ENCODE measurements around the gene CIDEB. TPM values are rescaled to one million over a fixed set of nuclear protein-coding genes. Genes with fewer than 3 reads are reported as not detected.

Gene CIDEB
- total RNA-seq, 1 experiment from 2014 or later: not detected

DNA sequence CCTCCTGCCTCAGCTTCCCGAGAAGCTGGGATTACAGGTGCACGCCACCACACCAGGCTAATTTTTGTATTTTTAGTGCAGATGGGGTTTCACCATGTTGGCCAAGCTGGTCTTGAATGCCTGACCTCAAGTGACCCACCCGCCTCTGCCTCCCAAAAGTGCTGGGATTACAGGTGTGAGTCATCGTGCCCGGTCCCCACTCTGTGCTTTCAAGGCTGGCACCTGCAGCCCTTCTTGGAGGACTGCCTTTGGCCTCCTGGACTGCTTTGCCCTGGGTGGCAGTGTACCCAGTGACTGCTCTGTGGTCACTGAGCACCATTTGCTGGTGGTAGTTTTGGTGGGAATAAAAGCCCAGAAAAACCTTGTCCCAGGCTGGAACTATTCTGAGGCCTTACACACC, 20.8 kb downstream of the CIDEB start:
- intact Hi-C loops (cut with micrococcal nuclease; ENCODE audit: unreplicated experiment): no loop called here
- no TSS peak for BruUV-seq (replicated peaks)
- H3K27me3 ChIP-seq (replicated peaks; ENCODE audit: insufficient read depth, low read depth, low read length, poor library complexity): no peaks in the 10 kb centered on the region
- no peaks in the 10 kb centered on the region for H3K4me1 ChIP-seq (ENCODE audit: insufficient read depth, low read length, poor library complexity, severe bottlenecking)
- ChIA-PET CTCF (no interaction called here), POLR2A (ENCODE audit: low non-redundant PET) (no interaction called here)
- H3K36me3 ChIP-seq (ENCODE audit: insufficient read depth, low read length, poor library complexity, severe bottlenecking): no peaks in the 10 kb centered on the region
- DNase-seq (ENCODE audit: low spot score): no peak
- no peaks in the 10 kb centered on the region for H3K9me3 ChIP-seq (ENCODE audit: low read depth, low read length, poor library complexity, severe bottlenecking)
- H3K27ac ChIP-seq (ENCODE audit: low read depth, low read length, poor library complexity, severe bottlenecking): no peak overlapping the region
- no peak overlapping the region for H3K4me3 ChIP-seq (ENCODE audit: low read depth, low read length, poor library complexity, severe bottlenecking)
- no peak for TF ChIP-seq CTCF (conservative IDR thresholded peaks at IDR 0.05; ENCODE audit: low read depth, low read length)
- no peak for TF ChIP-seq EZH2 (IDR thresholded peaks at IDR 0.05; ENCODE audit: borderline replicate concordance, low read depth, low read length, poor library complexity, severe bottlenecking)

GRCh38 chr14:24285351-24285750, 22.4 kb downstream of the CIDEB start:
- no TSS peak for BruUV-seq (replicated peaks)
- POLR2A ChIA-PET (ENCODE audit: low non-redundant PET): no interaction called here
- TF ChIP-seq CTCF (conservative IDR thresholded peaks at IDR 0.05; ENCODE audit: low read depth, low read length) (no peak), EZH2 (IDR thresholded peaks at IDR 0.05; ENCODE audit: borderline replicate concordance, low read depth, low read length, poor library complexity, severe bottlenecking) (no peak)

DNA sequence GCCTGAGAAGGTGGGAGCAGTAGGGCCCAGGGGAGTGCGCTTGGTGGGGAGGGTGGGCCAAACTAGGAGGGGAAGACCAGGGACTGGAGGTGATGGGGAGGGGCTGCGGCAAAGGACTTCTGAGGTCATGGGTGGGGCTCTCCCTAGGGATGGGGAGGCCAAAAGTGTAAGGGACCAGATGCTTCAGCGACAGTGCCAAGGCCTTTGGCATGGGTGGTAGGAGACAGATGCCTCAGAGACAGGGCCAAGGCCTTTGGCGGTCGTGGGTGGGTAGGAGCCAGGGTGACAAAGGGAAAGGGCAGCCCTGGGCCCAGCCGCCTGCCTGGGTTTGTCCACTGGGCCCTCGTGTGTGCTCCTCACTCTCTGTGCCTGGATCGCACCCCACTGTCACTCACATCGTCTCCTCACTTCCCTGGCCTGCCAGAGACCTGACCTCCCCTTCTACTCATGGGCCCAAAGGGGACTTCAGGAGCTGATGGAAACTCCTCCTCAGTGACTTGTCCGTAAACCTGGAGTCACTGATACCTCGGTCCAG, 23.2 kb downstream of the CIDEB start:
- POLR2A ChIA-PET (ENCODE audit: low non-redundant PET): interaction anchor here (0.6 kb wide), 1 partner anchor 80 kb away, joined by 3 read pairs; no protein-coding TSS in a partner anchor
- BruUV-seq (replicated peaks): no TSS peak
- TF ChIP-seq EZH2 (IDR thresholded peaks at IDR 0.05; ENCODE audit: borderline replicate concordance, low read depth, low read length, poor library complexity, severe bottlenecking) (no peak), CTCF (conservative IDR thresholded peaks at IDR 0.05; ENCODE audit: low read depth, low read length) (no peak)
- Histone ChIP-seq H3K4me1 (ENCODE audit: insufficient read depth, low read length, poor library complexity, severe bottlenecking) (no peaks in the 10 kb centered on the region), H3K27ac (ENCODE audit: low read depth, low read length, poor library complexity, severe bottlenecking) (no peak overlapping the region), H3K36me3 (ENCODE audit: insufficient read depth, low read length, poor library complexity, severe bottlenecking) (no peaks in the 10 kb centered on the region), H3K4me3 (ENCODE audit: low read depth, low read length, poor library complexity, severe bottlenecking) (no peak overlapping the region), H3K27me3 (replicated peaks; ENCODE audit: insufficient read depth, low read depth, low read length, poor library complexity) (no peaks in the 10 kb centered on the region), H3K9me3 (ENCODE audit: low read depth, low read length, poor library complexity, severe bottlenecking) (no peaks in the 10 kb centered on the region)
- CTCF ChIA-PET: no interaction called here
- intact Hi-C loops (cut with micrococcal nuclease; ENCODE audit: unreplicated experiment): no loop called here
- no peak for DNase-seq (ENCODE audit: low spot score)

More at GRCh38 chr14:24285351-24285750, 22.4 kb downstream of the CIDEB start:
- H3K27ac ChIP-seq (ENCODE audit: low read depth, low read length, poor library complexity, severe bottlenecking): no peak overlapping the region
- H3K9me3 ChIP-seq (ENCODE audit: low read depth, low read length, poor library complexity, severe bottlenecking): no peaks in the 10 kb centered on the region
- CTCF ChIA-PET: no interaction called here
- intact Hi-C loops (cut with micrococcal nuclease; ENCODE audit: unreplicated experiment): no loop called here
- no peaks in the 10 kb centered on the region for H3K27me3 ChIP-seq (replicated peaks; ENCODE audit: insufficient read depth, low read depth, low read length, poor library complexity)
- H3K36me3 ChIP-seq (ENCODE audit: insufficient read depth, low read length, poor library complexity, severe bottlenecking): no peaks in the 10 kb centered on the region
- H3K4me1 ChIP-seq (ENCODE audit: insufficient read depth, low read length, poor library complexity, severe bottlenecking): no peaks in the 10 kb centered on the region
- no peak overlapping the region for H3K4me3 ChIP-seq (ENCODE audit: low read depth, low read length, poor library complexity, severe bottlenecking)
- DNase-seq (ENCODE audit: low spot score): no peak

Data from A673 (cell line).